Type B pancreatic cell (in vitro differentiated cells): ENCODE results near the gene KAZN. TPM values are rescaled to one million over a fixed set of nuclear protein-coding genes. Genes with fewer than 3 reads are reported as not detected.
A peak's percentile ranks its signal among the peaks of the same experiment; 100 is the strongest.

Experiments used
- DNase-seq: peaks from one replicate; pipeline ENCODE4 v3.0.0; 2021; ENCODE audit warnings: mixed read lengths; ENCODE audit not compliant: unreplicated experiment; ENCODE audit errors: extremely low spot score
- H3K27ac Mint-ChIP-seq: 2 replicates; pipeline ENCODE4 v1.8.0; 2021; ENCODE audit warnings: mild to moderate bottlenecking, mixed read lengths
- H3K27me3 Mint-ChIP-seq: 2 replicates; pipeline ENCODE4 v1.8.0; 2021; ENCODE audit warnings: mixed read lengths
- H3K36me3 Mint-ChIP-seq: 2 replicates; pipeline ENCODE4 v1.8.0; 2021; ENCODE audit warnings: mixed read lengths
- H3K4me1 Mint-ChIP-seq: one replicate; pipeline ENCODE4 v1.8.0; 2021; ENCODE audit warnings: mixed read lengths; ENCODE audit not compliant: unreplicated experiment
- H3K4me3 Mint-ChIP-seq: 2 replicates; pipeline ENCODE4 v1.8.0; 2021; ENCODE audit warnings: mild to moderate bottlenecking, mixed read lengths
- H3K9me3 Mint-ChIP-seq: 2 replicates; pipeline ENCODE4 v1.8.0; 2021; ENCODE audit warnings: mixed read lengths
- CTCF ChIP-seq: fragments of 200-600 bp; sonication (generic); conservative IDR thresholded peaks from 2 replicates; pipeline ENCODE4 v1.5.0; 2021; ENCODE audit warnings: antibody characterized with exemption, mild to moderate bottlenecking
- long read RNA-seq: library from polyadenylated mRNA; unstranded; transcript quantifications from one replicate; pipeline ENCODE4 v2.0.0, GENCODE V29; 2020
- total RNA-seq: library from RNA; stranded (reverse); gene quantifications from 2 replicates; pipeline ENCODE4 v1.2.1, GENCODE V29; 2021; ENCODE audit warnings: low replicate concordance

The KAZN gene
- 21.9 and 33.7 TPM in 2 replicates for total RNA-seq
- long read RNA-seq, partial matches to known transcripts, result 4 of 13 reads
- long read RNA-seq, other reads (novel, unspliced or antisense), result 8 of 13 reads

- Mint-ChIP-seq H3K27ac (peak within 1 kb of the TSS; percentile 74), H3K4me3 (peak within 1 kb of the TSS; percentile 91), H3K36me3 (peaks cover 4% of the 10 kb centered on the region), H3K9me3 (no peaks in the 10 kb centered on the region), H3K4me1 (peaks cover 60% of the 10 kb centered on the region), H3K27me3 (peaks cover 35% of the 10 kb centered on the region)
- peak; percentile 80 for DNase-seq
- peak; percentile 62 for TF ChIP-seq CTCF
Measured at GRCh38 chr1:14598498-14599182, at the start of gene KAZN. TSS of gene KAZN (plus strand) at chr1:14598685.

- Mint-ChIP-seq H3K4me1 (peaks cover 12% of the 10 kb centered on the region), H3K27ac (no peak overlapping the region), H3K36me3 (no peaks in the 10 kb centered on the region), H3K27me3 (peaks cover 12% of the 10 kb centered on the region), H3K4me3 (no peak overlapping the region), H3K9me3 (no peaks in the 10 kb centered on the region)
- no peak for DNase-seq
- no peak for TF ChIP-seq CTCF
Measured at GRCh38 chr1:14549897-14550620, 48.4 kb upstream of the KAZN start.

GRCh38 chr1:14551386-14551785 is 47.1 kb upstream of the KAZN start:
- no peak for DNase-seq
- Mint-ChIP-seq H3K27me3 (peaks cover 12% of the 10 kb centered on the region), H3K36me3 (no peaks in the 10 kb centered on the region), H3K4me1 (peaks cover 11% of the 10 kb centered on the region), H3K27ac (no peak overlapping the region), H3K4me3 (no peak overlapping the region), H3K9me3 (no peaks in the 10 kb centered on the region)
- no peak for TF ChIP-seq CTCF

- Mint-ChIP-seq H3K9me3 (no peaks in the 10 kb centered on the region), H3K27ac (no peak overlapping the region), H3K27me3 (peaks cover 17% of the 10 kb centered on the region), H3K4me3 (no peak overlapping the region), H3K4me1 (peaks cover 9% of the 10 kb centered on the region), H3K36me3 (no peaks in the 10 kb centered on the region)
- no peak for TF ChIP-seq CTCF
- no peak for DNase-seq
Measured at GRCh38 chr1:14552246-14552965, 46.1 kb upstream of the KAZN start.

- no peak for TF ChIP-seq CTCF
- no peak overlapping the region for H3K27ac Mint-ChIP-seq
- H3K4me1 Mint-ChIP-seq, result peaks cover 9% of the 10 kb centered on the region
- H3K9me3 Mint-ChIP-seq, result no peaks in the 10 kb centered on the region
- no peak for DNase-seq
- H3K36me3 Mint-ChIP-seq, result no peaks in the 10 kb centered on the region
- no peak overlapping the region for H3K4me3 Mint-ChIP-seq
- peaks cover 24% of the 10 kb centered on the region for H3K27me3 Mint-ChIP-seq
Measured at GRCh38 chr1:14553711-14554110, 44.8 kb upstream of the KAZN start.
